Measurements from ENCODE around the gene PPP1CB.

- TF ChIP-seq, protein P1, sequence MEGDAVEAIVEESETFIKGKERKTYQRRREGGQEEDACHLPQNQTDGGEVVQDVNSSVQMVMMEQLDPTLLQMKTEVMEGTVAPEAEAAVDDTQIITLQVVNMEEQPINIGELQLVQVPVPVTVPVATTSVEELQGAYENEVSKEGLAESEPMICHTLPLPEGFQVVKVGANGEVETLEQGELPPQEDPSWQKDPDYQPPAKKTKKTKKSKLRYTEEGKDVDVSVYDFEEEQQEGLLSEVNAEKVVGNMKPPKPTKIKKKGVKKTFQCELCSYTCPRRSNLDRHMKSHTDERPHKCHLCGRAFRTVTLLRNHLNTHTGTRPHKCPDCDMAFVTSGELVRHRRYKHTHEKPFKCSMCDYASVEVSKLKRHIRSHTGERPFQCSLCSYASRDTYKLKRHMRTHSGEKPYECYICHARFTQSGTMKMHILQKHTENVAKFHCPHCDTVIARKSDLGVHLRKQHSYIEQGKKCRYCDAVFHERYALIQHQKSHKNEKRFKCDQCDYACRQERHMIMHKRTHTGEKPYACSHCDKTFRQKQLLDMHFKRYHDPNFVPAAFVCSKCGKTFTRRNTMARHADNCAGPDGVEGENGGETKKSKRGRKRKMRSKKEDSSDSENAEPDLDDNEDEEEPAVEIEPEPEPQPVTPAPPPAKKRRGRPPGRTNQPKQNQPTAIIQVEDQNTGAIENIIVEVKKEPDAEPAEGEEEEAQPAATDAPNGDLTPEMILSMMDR (IDR thresholded peaks at IDR 0.05) = no peak
- no peak for TF ChIP-seq POLR2AphosphoS5 (IDR thresholded peaks at IDR 0.05)
Observed at GRCh38 chr2:28751956-28752630, 463 bp downstream of the PPP1CB start.
